Stimulated activated CD8-positive, alpha-beta memory T cell treated with anti-CD3 and anti-CD28 coated beads, Interleukin-7, amount 100 ng/mL, for 1 hour (primary cell): ENCODE data around the gene PZP.

ENCODE experiments used
- DNase-seq, 2 donors: peaks; one replicate each; pipeline ENCODE4 v3.0.0-alpha.2; 2020; ENCODE audit warnings: low read depth in 2 of 2

Gene PZP

DNA sequence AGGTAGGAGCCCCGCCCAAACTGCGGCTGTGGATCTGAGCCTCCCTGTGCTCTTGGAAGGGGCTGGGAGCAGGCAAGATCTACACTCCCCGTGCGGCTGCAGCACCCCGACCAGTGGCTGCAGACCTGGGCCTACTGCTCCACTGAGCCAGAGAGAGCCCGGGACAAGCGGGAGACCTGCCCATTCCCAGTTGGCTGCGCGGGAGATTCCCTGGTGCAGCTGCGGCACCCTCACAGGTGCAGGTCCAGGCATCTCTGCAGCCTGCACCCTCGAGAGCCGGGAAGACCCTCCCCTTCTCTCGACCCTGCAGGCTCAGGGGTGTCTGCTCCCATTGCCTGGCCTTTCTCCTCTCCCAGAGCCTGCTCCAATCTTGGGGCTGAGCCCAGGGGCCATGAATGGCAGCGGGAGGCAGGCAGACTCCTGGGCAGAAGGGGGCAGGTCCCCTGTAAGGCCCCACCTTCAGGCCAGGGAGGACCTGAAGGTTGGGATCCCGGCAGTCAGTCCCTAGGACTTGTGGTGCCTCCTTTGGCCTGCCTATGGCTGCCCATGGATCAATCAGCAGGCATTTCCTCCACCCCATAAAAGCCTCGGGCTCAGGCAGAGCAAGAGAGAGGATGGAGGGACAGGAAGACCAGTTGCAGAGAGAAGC lies 83.7 kb downstream of the PZP start:
- no peak for DNase-seq

DNA sequence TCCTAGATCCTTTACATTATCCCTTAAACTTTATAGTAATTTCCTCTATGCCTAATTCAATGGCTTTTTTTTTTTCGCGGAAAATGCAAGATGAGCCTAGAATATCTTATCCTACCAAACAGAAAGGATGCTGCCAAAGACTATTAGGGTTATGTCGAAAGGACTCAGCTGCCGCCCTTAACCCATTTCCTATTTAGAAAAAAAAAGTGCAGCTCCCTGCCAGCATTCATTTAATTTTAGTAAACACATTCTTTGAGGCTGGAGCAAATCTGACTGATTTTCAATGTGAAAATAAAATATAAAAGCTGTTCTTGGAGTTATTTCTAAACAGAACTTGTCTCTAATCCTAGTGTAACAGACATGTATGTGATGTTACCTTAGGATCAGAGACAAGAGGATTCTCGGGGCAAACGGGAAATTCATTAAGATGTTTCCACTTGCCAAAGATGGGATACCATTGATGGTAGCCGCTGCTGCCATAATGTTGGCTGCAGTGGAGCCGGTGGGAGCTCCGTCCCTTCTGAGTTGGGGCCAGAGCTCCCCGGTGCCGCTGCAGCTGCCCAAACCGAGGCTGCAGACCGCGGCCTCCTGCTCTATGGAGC lies 84.3 kb downstream of the PZP start:
- no peak for DNase-seq

DNA sequence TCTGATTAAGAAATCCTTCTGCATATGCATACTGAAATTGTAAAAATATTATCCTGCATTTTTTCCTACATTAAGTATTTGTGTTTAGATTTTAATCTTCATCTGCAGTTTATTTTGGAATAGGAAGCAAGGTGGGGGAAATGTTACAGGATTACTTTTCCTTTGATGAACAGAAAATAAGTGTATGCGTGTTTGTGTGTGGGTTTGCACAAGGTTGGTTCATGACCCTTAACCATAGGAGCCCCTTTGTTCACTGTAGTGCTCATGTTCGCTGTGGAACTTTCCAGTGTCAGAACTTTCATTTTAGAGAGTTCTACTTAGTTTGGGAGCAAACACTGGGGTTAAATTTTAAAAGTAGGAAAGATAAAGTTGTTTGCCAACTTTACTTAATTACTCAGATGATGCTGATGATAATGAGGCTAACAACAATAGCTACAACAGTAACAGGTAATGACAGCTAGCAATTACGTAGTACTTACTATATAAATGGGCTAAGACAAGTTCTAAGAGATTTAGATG lies 86.0 kb downstream of the PZP start:
- DNase-seq = no peak

DNA sequence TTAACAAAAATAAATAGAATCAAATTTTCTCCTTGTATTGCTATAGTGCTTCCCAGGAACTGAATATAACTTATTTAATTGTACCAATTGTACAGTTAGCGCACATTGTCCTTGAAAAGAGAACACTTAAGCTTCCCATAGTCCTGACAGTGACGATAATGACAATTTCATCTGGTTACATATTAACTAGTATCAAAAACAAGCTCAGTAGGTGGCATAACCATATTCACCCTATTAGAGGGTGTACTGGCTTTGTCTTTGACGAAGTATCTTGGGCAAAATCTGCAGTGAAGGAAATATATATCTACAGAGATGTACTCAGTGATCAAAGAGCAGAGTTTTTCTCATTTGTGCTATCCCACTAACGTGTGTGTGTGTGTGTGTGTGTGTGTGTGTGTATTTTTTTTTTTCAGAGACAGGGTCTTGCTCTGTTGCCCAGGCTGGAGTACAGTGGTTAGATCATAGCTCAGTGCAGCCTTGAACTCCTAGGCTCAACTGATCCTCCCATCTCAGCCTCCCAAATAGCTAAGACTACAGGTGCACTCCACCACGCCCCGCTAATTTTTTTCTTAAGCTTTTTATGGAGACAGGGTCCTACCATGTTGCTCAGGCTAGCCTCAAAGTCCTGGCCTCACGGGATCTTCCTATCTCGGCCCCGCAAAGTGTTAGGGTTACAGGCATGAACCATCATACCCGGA lies 87.6 kb downstream of the PZP start:
- no peak for DNase-seq

- no peak for DNase-seq
Measured at GRCh38 chr12:9118158-9118557, 90.0 kb downstream of the PZP start.

GRCh38 chr12:9115731-9116559 lies 92.2 kb downstream of the PZP start, which contains the start of gene A2M:
Gene A2M, minus strand, starts transcription at chr12:9115919. Its CDS starts 70 bp downstream, at chr12:9115849.
- no peak for DNase-seq

DNA sequence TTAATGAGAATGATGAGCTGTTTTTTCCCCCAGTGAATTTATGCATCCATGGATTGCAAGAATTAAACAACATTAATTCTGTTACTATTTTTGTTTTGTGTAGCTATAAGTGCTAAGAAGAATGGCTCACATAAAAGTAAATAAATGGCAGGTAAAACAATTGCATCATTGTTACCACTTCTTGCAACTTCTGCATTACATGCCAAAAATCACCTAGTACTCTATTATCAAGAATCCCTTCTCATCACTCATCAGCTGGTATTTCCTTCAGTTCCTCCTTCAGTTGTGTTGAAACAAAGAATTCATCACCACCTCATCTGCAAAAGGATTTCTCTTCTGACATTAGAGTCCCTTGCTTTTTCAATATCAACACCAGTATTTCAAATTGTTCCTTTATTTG lies 93.2 kb downstream of the PZP start:
- DNase-seq = no peak

- no peak for DNase-seq
Measured at GRCh38 chr12:9113987-9114309, 94.2 kb downstream of the PZP start.

DNA sequence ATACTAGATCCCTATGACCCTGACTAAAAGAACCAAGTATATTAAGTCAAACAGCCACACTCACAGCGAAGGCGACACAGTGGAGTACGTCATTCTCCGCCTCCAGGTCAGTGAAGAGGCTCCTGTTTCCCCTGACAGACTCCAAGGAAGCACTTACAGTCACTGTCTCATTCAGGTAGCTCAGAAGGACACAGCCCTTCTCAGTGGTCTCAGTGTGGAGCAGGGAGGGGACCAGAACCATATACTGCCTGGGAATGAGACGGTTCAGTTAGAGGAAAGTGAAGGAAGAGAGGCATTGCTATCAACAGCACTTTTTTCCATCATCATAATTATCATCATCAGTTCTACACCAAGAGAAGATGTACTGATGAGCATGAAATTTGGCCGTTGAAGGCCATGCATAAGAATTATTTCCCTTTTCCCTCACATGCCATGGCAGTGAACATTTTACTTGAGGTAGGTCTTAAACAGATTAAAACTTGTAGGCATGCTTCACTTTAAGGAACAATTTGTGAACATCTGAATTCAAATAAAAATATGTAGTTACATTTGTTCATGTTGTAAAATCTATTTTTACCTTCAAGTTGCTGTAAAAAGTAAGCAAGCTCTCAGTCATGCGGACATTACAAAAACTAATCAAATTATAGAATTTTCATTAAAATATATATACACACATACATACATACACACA lies 94.8 kb downstream of the PZP start:
- DNase-seq = no peak

DNA sequence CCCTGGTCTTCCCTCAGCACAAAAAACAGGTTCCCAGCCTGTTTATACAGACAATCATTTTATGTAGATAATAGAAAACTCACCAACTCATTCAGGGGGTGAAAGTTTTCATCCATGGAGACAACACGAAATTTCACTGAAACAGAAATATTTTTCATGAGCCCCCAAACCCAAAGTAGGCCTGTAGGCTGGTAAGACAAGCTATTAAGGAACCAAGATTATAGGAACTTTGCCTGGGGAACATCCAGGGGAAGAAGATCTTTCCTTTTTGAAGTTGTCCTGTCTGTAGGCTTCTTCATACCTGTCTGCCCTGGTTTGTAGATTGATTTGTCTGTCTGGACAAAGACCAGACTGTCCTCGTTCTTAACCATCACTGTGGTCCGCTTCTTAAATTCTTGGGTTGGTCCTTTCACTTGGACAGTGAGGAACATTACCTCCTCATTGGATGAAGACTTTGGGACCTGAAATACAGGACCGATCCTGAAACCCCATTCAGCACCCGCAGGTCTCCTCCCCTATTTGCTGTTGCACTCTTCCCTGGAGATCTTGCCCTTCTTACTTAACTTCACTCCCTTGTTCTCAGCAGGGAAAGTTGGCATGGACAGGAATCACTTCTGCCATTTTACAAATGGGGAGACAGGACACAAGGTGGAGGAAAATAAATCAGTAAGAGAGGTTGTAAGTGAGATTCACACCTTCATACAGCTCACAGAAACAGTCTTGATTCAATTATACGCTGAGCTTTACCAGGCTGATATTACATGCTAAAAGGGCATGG lies 95.9 kb downstream of the PZP start:
- DNase-seq = no peak

DNA sequence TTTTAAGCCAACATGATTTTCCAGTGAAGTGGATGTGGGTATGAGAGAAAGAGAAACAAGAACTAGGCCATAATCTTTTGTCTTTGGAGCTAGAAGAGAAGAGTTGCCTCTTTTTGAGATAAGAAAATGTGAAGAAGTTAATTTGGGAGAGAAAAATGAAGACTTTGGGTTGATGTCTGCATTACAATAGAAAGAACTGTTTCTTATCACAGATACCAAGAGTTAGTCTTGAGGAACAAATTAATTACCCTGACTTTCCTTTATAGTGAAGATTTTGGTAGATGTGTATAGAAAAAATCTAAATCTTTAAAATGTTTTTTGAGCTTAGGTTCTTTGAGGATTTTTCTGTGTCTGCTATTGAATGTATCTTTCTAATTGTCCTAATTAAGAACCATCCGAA lies 96.7 kb downstream of the PZP start:
- DNase-seq = no peak

GRCh38 chr12:9109737-9110491 lies 98.3 kb downstream of the PZP start:
- no peak for DNase-seq

- DNase-seq = no peak
Measured at GRCh38 chr12:9109213-9109522, 99.0 kb downstream of the PZP start.

- DNase-seq = no peak
Measured at GRCh38 chr12:9108504-9109212, 99.5 kb downstream of the PZP start.

GRCh38 chr12:9107542-9107873 lies 100.7 kb downstream of the PZP start:
- DNase-seq = no peak

DNA sequence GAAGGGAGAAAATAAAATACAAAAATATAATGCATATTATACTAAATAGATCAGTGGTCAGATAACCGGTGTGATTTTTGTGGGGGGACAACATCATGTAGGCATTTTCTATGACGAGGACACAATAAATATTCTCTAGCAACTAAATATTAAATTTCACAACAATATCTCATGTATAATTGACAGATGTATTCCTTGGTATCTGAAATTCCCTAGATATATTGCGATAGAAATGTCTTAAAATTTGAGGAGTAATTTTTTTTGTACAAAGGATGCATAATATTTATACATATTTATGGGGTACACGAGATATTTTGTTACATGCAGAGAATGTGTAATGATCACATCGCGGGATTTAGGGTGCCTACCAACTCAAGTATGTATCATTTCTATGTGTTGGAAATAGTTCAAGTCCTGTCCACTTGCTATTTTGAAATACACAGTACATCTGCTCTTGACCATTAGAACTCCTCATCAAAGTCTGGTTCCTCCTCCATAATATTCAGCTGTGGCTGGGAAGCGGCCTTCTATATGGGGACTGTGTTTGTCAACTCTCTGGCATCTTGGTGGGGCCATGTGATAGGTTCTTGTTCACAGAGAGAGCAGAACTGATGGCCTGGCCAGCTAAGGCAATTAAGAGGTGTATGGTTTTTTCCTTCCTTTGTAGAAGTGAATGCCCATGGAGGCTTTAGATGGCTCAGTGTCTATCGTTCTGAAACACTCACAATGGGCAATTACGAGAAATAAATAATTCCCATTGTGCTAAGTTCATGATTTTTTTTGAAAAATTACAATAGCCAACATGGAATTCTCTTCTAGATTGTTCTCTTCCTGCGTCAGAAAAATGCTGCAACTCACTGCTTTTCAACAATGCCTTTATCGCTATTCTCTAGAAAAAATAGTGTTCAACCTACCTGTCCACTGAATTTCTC lies 101.3 kb downstream of the PZP start:
- DNase-seq = no peak

- DNase-seq = no peak
Measured at GRCh38 chr12:9106067-9106466, 102.1 kb downstream of the PZP start.

- no peak for DNase-seq
Measured at GRCh38 chr12:9104767-9105423, 103.3 kb downstream of the PZP start.
